Left lung (tissue), 10 donors: ENCODE results near the gene SAT1. TPM values are rescaled to one million over a fixed set of nuclear protein-coding genes. Genes with fewer than 3 reads are reported as not detected.

ENCODE experiments used
- ATAC-seq: fragments of 200-7000 bp; cut with Tn5 transposase; one replicate; pipeline ENCODE4 v1.9.1; 2020; ENCODE audit warnings: moderate library complexity
- DNase-seq, 4 donors: peaks; one replicate each; pipeline ENCODE4 v3.0.0-alpha.2; 2013 to 2020
- H3K27ac ChIP-seq, 2 donors: fragments of 200-600 bp; sonication (generic) in 1 of 2; one replicate each; pipeline versions ENCODE4 v1.5.0 to v1.8.0; 2020 to 2021
- H3K27me3 ChIP-seq, 2 donors: fragments of 200-600 bp; sonication (generic) in 1 of 2; one replicate each; pipeline versions ENCODE4 v1.5.0 to v1.8.0; 2020 to 2021
- H3K36me3 ChIP-seq, 2 donors: fragments of 200-600 bp; sonication (generic) in 1 of 2; one replicate each; pipeline versions ENCODE4 v1.5.0 to v1.8.0; 2020 to 2021
- H3K4me1 ChIP-seq, 2 donors: fragments of 200-600 bp; one replicate each; pipeline ENCODE4 v1.8.0; 2021
- H3K4me3 ChIP-seq, 2 donors: fragments of 200-600 bp; sonication (generic) in 1 of 2; one replicate each; pipeline versions ENCODE4 v1.5.0 to v1.8.0; 2020 to 2021; ENCODE audit warnings: mild to moderate bottlenecking in 1 of 2
- H3K9me3 ChIP-seq, 2 donors: fragments of 200-600 bp; sonication (generic) in 1 of 2; one replicate each; pipeline versions ENCODE4 v1.5.0 to v1.8.0; 2020 to 2021
- CTCF ChIP-seq, 2 donors: fragments of 200-600 bp; sonication (generic) in 1 of 2; IDR thresholded peaks; one replicate each; pipeline versions ENCODE4 v1.5.0 to v1.8.0; 2021; ENCODE audit warnings: antibody characterized with exemption in 2 of 2
- intact Hi-C, 2 donors: fragments of 100-400 bp; cut with DNase I; formaldehyde crosslinking; loops; one replicate each; pipeline versions ENCODE4 v1.11.2 to v1.14.2; 2022
- polyA plus RNA-seq, 6 donors: library from polyadenylated mRNA; unstranded; fragments of 120-200 nt; gene quantifications; one replicate each; pipeline ENCODE4 v1.2.1, GENCODE V29; 2013; ENCODE audit not compliant: insufficient read length in 6 of 6
- total RNA-seq, 2 donors: library from RNA; stranded (reverse); fragmentation: NEBNext Ultra II Directional; extraction: Animal tissue kit (Norgen Biotek cat#: 25700); gene quantifications; one replicate each; pipeline ENCODE4 v1.2.1, GENCODE V29; 2021
- donor health status: DM: no; HTN: yes; CAD: no.
- donor health status: DM: no; HTN: no; CAD: no.

Gene SAT1
- total and polyA plus RNA-seq, 8 donors: 266 to 970 (median 391) TPM

GRCh38 chrX:23773601-23774175 is 9.3 kb upstream of the SAT1 start:
- DNase-seq: no peak
- H3K4me1 ChIP-seq: peaks cover 0 to 7% of the 10 kb centered on the region in 2 donors

GRCh38 chrX:23776363-23776762 is 6.6 kb upstream of the SAT1 start:
- ATAC-seq (no peak), DNase-seq (no peak)
- Histone ChIP-seq H3K4me1 (peaks cover 0 to 7% of the 10 kb centered on the region in 2 donors), H3K9me3 (no peaks in the 10 kb centered on the region), H3K36me3 (no peaks in the 10 kb centered on the region), H3K4me3 (no peak overlapping the region), H3K27ac (no peak overlapping the region), H3K27me3 (no peaks in the 10 kb centered on the region)
- intact Hi-C loops: no loop called here
- TF ChIP-seq CTCF (IDR thresholded peaks at IDR 0.05): no peak

More at GRCh38 chrX:23773601-23774175, 9.3 kb upstream of the SAT1 start:
- no peaks in the 10 kb centered on the region for H3K27me3 ChIP-seq
- H3K36me3 ChIP-seq: no peaks in the 10 kb centered on the region
- peak overlapping the region; percentile 44 to 80 for H3K27ac ChIP-seq
- intact Hi-C loops: no loop called here
- H3K4me3 ChIP-seq: no peak overlapping the region
- ATAC-seq: peak; percentile 54
- TF ChIP-seq CTCF (IDR thresholded peaks at IDR 0.05): no peak
- no peaks in the 10 kb centered on the region for H3K9me3 ChIP-seq

GRCh38 chrX:23779025-23779424 is 3.9 kb upstream of the SAT1 start:
- intact Hi-C loops: no loop called here
- no peak for ATAC-seq
- DNase-seq: no peak
- H3K27ac ChIP-seq: no peak overlapping the region
- H3K27me3 ChIP-seq: no peaks in the 10 kb centered on the region
- H3K36me3 ChIP-seq: no peaks in the 10 kb centered on the region
- no peak for TF ChIP-seq CTCF (IDR thresholded peaks at IDR 0.05)
- peaks cover 0 to 7% of the 10 kb centered on the region in 2 donors for H3K4me1 ChIP-seq
- no peaks in the 10 kb centered on the region for H3K9me3 ChIP-seq
- H3K4me3 ChIP-seq: no peak overlapping the region

- Histone ChIP-seq H3K36me3 (peaks cover 0 to 15% of the 10 kb centered on the region in 2 donors), H3K27ac (peak overlapping the region; percentile 27 to 96), H3K4me1 (peaks cover 0 to 13% of the 10 kb centered on the region in 2 donors), H3K27me3 (no peaks in the 10 kb centered on the region), H3K4me3 (peak overlapping the region in 1 of 2 donors; percentile 59), H3K9me3 (no peaks in the 10 kb centered on the region)
- no peak for TF ChIP-seq CTCF (IDR thresholded peaks at IDR 0.05)
- intact Hi-C loops: loop anchor here in 1 of 2 donors (5.0 kb wide), 1 partner anchor 120 kb away; no protein-coding TSS in a partner anchor
- DNase-seq (no peak), ATAC-seq (no peak)
Observed at GRCh38 chrX:23782455-23782854, 518 bp upstream of the SAT1 start.

GRCh38 chrX:23783589-23784469 is 856 bp downstream of the SAT1 start:
- Histone ChIP-seq H3K27me3 (no peaks in the 10 kb centered on the region), H3K4me3 (peak overlapping the region; percentile 47 to 59), H3K9me3 (no peaks in the 10 kb centered on the region), H3K4me1 (peaks cover 0 to 17% of the 10 kb centered on the region in 2 donors), H3K27ac (peak overlapping the region; percentile 93 to 96), H3K36me3 (peaks cover 0 to 15% of the 10 kb centered on the region in 2 donors)
- TF ChIP-seq CTCF (IDR thresholded peaks at IDR 0.05): no peak
- intact Hi-C loops: loop anchor here in 1 of 2 donors (5.0 kb wide), 1 partner anchor 118 kb away; no protein-coding TSS in a partner anchor
- no peak for ATAC-seq
- no peak for DNase-seq
